ENCODE results near the gene GABRB2.

The GABRB2 gene

DNA sequence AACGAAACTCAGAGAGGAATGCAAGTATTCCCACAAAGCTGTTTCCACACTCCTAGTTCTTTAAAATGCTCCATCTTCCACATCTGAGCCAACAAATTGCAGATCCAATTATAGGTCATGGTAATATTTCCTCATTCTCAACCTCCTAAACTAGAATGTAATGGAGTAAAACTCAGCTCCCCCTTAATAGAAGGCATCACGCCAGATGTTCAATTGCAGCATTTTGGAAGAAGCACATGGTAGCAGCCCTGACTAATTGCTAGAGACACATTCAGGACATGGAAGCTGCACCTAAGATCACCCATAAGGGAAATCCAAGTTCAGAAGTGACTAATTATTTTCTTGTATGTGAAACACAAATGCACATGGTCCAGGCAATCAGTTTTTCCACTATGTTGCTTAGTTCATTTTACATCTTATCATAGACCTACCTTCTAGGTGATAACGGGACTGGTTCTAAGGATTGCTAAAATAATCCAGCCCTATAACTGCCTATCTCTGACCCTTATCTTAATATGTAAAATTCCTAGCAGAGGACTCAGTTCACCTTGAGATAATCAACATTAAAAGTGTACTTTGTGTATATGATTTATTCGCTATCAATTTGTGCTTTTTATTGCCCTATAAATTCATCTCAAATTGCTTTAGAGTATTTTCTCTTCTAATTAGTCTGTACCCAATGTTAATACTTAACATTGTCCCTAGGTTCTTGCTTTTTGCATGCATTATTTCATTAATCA is 75.1 kb downstream of the GABRB2 start:
- no peak for DNase-seq

DNA sequence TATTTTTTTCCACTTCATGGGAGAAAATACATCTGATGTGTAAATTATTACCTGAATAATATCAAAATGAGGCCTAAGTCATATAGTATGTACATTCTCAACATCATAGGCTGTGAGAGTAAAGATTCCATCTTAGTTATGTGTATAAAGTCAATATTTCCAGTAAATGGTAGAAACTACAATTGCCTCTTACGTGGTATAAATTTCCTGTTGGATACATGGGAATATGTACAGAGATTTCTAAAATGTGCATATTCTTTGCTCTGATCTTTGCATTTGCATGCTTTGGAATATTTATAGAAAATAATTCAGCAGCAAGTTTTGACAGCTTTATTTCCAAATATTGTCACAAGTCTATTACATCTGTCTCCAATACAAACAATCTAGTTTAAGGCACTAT is 78.8 kb downstream of the GABRB2 start:
- DNase-seq, result no peak

DNA sequence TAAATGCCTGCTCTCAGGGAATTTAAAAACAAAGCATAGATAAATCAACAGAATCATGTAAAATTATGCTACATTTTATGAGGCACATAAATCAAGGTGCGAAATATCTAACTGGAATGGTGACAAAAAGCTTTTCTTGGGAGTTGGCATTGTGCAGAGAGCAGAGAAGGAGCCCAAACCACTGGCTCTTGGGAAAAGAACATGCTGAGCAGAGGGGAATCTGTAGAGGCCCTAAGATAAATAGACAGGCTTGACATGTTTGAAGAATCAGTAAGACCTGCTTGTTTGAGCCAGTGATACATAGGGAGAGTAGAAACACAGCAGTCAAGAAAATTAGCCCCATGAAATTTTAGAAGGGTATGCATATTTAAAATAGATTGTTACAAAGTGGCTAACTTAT is 85.8 kb downstream of the GABRB2 start:
- DNase-seq, result no peak

DNA sequence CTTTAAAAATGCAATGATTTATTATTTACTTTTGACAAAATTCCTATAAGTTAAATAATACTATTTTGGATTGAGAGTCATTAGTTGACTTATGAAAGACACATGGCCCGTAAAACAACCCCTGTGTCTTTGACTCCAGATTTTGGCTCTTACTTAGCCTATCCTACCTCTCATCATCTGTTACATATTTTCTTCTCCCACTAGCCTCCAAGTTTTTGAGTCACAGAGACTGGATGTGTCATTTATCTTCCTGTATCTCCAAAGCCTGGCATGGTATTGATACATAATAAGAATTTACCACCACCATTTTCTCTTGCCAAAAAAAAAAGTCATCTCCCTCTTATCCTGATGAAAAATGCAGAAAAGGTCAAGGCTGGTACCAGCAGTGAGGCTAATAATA is 99.9 kb downstream of the GABRB2 start:
- no peak for DNase-seq

DNA sequence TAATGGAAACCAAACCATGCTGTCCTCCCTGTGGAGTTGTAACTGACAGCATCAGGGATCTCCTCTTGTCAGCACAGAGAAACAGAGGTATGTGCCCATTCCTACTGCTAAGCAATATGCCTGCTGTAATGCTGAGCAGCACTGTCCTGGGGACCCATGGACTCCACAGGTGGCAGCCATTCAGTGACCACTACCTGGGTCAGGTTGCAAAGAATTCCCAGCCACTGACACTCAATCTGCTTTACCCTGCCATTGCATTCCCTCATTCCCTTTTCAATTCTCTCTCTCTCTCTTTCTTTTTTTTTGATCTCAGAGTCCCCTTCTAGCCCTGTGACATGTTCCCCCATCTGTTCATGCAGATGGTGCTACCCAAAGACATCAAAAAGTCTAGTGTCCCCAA is 104.1 kb downstream of the GABRB2 start:
- DNase-seq, result no peak

DNA sequence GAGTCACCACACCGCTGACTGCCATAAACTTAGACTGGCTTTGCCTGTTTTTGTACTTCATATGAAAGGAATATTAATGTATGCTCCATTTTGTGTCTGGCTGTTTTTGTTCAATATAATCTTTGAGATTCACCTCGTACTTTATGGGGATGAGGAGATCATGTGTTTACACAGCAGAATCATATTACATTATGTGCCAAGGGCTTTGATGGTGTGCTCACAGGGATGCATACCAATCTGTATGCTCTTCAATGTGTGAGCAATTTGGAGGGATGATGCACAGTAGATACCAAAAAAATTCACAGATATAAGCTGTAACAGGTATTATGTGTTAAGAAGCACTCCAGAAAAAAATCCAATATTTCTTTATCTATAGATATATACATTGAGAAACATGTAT is 113.7 kb downstream of the GABRB2 start:
- DNase-seq, result no peak

DNA sequence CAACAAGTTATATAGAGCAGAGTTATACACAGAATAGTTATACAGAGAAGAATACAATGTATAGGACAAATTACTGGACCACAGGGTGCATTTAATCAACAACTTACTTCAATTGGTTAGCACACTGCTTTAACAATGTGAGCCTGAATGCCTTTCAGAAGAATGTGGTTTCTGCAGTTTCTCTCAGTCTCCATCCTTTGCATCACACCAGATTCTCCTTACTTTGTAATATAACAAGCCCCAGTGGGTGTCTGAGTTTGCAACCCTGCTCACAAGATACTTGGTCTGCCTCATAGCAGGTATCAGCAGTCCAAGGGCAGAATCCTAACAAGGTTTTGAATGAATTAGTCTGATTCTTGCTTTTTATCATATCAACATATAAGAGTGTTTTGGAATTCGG is 114.6 kb downstream of the GABRB2 start:
- no peak for DNase-seq

DNA sequence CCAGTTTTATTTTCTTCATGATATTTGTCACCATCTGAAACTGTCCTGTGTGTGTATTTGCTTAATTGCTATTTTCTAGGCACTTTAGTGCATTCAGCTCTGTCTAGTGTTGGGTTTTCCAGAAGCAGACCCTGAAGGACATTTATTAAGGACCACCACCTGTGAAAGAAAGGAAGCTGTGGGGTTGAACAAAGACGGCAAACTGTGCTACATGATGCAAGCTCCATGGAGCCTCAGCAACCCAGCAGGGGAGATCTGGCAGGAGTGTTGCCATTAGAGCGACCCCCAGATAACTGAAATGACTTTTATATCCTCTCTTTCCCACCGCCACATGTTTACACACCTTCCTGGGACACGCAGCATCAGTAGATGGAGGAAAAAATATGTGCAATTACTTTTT is 125.5 kb downstream of the GABRB2 start:
- no peak for DNase-seq

DNA sequence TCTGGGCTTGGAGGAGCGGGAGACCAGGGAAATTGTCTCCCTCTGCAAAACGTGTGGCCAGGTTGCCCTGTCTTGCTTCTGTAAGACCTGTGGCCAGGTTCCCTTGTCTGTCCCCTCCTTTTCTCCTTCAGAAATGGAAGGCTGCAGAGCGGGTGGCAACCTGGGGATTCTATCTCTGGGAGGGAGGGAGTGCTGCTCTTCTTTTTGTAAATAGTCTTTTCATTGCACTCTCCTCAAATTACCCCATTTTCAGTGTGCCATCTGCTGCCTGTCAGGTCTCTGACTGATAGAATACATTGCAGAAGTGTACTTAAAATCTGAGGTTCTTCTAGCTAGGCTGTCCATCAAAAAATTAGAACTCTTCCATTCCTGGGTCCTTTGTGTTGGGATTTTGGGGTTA is 126.0 kb downstream of the GABRB2 start:
- DNase-seq, result no peak

DNA sequence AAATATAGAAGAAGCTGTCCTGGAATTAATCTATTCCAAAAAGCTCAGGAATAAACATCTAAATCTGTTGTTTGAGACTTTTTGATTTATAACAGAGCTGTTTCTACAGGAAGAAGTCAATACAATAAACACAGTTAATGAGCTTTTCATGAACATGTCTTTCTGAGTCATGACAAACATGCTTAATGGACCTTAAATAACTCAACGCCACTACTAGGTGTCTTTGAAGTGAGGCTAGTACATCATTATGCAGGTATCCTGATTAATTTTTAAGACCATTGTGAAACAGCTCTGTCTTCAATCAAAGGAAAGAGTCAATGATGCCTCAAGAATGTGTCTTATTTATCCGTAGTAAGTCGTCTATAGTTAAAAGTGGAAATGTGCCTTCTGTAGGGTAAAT is 131.6 kb downstream of the GABRB2 start:
- DNase-seq, result no peak

DNA sequence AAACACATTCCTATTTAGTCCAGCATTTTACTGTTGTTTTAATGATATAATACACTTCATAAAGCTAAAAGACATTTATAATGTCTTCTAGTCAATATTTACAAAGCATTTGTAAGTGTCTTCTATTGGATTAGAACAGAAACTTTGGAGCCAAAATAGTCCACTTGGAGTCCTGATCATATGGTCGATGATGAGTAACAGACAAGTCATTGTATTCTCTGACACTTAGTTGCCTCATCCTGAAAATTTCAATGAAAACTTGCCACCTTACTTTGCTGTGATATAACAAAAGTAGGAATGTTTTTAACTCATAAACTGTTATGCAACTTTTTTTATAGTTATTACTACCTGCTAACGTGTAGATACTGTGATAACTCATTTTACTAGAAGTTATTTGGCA is 132.5 kb downstream of the GABRB2 start:
- no peak for DNase-seq

DNA sequence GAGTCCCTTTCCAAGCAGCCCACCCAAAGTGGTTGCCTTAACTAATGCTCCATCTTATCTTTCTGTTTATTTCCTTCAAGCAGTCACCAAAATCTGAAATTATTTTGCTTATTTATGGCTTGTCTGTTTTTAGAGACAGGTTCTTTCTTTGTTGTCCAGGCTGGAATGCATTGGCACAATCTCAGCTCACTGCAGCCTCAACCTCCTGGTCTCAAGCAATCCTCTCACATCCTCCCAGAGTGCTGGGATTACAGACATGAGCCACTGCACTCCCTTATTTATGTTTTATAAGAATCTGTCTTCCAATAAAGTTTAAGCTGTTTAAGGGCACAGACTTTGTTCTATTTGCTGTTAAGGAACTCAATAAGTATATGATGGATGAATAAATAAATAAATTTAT is 133.7 kb downstream of the GABRB2 start:
- DNase-seq, result no peak

DNA sequence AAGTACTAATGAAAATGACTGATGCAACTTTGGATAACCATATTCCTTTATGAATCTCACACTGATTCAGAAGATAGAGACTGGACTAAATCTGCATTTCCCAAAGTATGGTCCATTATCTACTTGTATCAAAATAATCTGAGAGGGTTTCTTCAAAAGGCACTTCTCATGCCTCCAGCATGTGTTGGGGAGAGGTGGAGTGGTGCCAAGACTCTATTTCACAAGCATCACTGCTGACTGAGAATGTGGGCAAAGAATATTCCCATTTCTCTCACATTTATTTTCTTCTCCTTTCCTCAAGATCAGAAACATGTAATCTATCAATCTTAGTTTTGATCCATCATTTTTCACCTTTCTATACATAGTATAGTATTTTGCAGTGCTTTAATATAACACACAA is 135.4 kb downstream of the GABRB2 start:
- DNase-seq, result no peak

DNA sequence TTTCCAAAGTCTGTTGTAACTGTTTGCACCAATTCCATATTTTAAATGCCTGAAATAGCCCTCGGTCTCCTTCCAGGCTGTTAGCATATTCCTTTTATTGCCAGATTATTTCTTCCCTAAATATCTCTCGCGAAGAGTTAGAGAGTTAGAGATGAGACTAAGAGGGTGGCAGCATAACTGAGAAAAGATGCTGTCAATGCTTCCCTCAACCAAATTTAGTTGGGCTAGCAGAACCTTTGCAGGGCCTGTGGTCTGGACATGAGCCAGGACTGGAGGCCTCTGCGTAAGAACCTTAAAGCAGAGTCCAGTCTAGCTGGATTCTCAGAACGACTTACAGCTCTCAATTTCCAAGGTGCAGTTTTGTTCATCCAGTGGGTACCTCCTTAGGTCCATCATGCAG is 135.9 kb downstream of the GABRB2 start:
- no peak for DNase-seq

DNA sequence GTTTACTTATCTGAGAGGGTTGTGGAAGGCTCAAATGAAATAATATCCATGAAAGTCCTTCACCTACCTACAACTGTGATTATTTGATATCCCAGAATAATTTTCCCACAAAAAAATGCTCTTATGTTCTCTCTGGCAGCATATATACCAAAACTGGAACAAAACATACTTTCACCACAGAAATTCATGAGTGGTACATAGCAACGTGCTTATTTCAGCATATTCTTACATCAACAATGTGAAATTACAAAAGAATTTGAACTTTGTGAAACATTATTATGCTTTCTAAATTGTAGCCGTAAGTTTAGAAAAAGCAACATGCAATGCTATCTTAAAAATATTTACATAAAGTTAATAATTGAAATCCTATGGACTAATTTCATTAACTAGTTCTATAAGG is 137.1 kb downstream of the GABRB2 start:
- DNase-seq, result no peak

DNA sequence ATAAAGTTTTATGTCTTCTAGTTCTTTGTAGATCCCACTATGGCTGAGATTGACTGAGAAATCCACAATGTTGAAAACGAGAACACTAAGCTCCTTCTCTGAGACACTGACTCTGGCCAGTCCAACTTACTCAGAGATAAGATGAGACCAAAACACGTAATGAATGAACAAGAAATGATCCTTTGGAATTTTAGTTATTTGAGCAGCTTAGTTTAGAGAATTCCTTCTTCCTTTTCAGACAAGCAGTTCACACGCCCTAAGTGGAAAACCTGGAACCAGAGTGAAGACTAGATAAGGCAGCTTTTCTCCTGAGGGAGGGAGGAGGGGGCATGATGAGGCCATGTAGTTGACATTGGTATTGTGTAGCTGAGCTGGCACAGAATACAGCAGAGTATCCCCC is 139.6 kb downstream of the GABRB2 start:
- no peak for DNase-seq

DNA sequence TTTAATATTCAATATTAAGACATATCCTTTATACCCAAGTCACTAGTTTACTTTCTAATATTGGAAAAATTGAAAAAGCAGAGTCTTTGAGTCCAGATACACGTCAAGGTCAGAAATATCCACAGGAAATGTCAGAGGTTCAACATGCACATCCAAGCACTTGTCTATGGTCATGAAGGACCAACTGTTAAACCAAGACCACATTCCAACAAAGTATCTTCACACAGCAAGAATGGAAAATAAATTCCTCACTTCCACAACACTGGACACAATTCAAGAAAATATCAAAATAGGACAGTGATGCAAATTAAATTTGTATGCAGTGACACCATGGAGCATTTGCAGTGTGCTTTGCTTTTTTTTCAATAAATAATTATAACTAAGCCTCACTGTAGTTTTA is 142.5 kb downstream of the GABRB2 start:
- DNase-seq, result no peak

DNA sequence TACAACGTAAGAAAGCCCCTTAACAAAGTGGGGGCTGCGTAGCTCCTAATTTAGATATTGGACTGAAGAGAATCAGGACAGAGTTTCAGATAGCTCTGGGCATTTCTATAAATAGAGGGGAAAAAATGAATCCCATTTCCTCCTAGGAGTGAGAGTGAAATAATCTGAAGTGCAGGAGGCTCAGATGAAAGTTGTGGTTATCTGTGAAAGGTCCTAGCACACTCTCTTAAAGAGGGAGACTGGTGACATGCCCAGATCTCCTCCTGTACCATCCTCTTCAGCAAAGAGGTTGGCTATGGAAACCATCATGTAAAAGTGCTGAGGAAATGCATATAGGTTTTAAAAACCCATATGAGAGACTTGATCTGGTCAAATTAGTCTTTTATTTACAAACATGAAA is 143.4 kb downstream of the GABRB2 start:
- DNase-seq, result no peak

DNA sequence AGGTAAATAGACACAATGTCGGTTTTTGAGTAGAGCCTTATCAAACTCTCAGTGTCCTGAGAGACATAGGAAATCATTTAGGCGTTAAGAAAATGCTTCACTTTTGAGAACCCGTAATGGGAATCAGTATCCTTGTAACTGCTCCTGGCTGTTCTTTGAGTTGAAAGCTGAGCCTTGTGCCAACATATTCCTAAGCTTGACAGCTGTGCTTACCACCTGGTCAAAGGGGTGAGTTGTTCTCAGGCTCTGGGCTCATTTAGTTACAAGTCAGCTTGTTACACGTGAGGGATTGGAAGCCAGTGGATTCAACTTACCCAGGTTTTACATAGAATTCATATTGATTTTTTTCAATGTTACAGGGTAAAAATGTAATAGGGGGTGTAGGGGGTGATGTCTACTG is 145.9 kb downstream of the GABRB2 start:
- no peak for DNase-seq

DNA sequence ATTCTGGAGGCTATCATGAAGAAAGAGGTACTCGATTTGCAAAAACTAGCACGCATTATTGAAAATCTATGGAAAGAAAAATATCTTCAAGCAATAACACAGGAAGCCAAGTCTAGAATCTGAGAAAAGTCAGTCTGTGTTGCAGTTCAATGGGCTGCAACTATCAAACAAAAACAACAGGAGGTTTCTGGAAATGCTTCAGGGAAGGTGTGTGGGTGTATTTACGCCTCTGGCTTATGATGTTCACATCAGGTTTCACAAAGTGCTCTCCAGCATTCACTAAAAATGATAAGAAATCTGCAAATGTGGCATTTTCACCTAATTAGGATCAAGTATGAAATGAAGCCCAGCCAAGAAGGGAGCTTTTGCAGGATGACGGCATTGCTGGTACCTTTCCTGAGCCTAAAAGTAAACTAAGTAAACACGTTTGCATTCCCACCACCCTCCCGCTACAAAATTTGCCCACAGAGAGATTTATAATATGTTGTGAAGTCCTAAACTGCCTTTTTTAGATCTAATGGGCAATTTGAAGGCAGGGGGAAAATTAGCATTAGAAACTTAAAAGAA is 146.4 kb downstream of the GABRB2 start:
- DNase-seq, result no peak

DNA sequence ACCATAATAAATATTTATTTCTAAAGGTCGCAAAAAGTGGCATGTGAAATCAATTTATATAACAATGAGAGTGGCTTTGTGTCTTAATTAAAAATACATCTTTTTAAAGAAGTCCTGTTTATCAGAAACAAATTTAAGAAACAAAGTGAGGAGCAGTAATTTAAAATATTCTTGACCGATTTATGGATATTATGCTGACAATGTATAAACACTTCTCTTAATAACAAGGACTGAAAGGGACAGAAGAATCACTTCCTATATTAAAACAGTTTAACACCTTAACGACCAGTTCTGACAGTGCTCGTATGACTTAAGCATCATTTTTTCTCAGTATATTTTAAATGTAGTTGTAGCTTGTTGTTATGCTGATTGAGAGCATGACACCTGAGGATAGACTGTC is 149.1 kb downstream of the GABRB2 start:
- DNase-seq, result no peak

DNA sequence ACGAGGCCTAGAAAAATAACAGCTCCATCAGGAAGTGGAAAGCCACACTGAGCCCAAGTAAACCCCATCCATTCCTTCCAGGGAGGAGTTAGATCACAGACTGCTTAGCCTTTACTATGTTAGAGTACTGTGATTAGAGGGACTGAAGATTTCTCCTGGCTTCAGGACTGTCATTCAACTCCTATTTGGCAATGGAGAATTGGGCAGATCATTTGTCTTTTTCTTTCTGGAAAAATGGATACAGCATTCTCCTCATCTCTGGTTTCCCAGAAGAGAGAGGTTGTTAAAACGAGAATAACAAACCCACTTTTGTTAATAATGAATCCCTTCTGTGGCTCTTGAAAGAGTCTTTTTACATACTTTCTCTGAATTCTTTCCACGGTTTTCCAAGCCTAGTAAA is 150.4 kb downstream of the GABRB2 start:
- no peak for DNase-seq

DNA sequence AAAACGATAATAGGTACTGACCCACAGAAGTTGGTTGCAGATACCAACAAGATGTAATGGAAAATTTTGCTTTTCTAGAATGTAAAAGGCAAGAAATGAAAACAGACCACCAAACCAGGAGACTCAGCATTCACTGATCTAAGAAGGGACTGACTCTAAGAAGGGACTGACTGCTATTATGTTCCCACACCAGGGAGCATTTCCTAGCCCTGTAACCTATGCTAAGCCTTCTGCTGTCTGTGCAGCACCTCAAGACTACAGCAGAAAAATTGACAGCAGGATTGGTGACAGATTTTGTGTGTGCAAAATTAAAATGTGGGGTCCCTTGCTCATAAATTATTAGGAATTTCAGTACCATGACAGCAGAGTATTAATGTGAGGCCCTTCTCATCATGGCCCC is 154.8 kb downstream of the GABRB2 start:
- no peak for DNase-seq

DNA sequence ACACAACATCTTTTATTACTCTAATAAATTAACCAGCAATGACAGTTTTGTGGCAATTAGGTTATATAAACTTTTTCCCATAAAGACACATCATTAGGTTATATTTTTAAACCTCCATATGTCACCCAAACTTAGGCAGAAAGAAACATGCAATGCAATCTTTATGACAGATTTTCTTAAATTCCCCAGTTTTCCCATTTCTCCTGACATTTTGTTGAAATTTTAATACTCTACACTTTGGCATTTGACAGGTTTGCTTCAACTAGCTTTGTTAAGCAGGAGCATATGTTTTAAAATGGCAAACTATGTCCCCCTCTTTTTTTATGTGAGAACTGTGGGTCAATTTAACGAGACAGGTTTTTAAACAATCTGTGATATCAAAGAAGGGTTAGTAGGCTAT is 155.5 kb downstream of the GABRB2 start:
- no peak for DNase-seq

DNA sequence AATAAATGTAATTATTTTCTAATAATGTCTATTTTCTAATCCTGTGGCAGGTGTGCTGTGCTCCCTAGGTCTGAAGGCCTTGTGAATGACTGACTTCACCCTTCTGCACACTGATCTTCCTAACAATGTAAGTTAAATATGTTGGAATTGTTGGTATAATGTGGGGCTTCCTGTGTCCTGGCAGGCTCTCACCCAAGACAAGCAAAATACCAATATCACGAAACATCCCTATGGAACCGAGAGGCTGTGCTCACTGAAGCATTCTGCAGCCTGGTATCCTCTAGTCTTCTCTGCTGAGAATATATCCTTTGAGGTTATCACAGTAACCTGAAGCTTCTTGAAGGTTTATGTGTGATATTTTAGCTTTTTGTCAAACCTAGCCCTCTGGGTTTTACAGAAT is 159.4 kb downstream of the GABRB2 start:
- DNase-seq, result no peak

Data from activated CD4-positive, alpha-beta T cell treated with anti-CD3 and anti-CD28 coated beads, Interleukin-2, amount 50 U/mL, for 16 hours (primary cell).